Ramos (cell line): Measurements from ENCODE around the gene ZFPL1.
"Not testable (repeated sequence)": the region's sequence is repeated elsewhere in the genome, so short reads cannot be mapped to it uniquely, and the experiment has no call there.

ENCODE experiments used
- in situ Hi-C: fragments of 300-500 bp; cut with MboI; formaldehyde crosslinking; loops from one replicate; pipeline ENCODE4 v1.14.3; 2022; ENCODE audit warnings: low sequenced_read_pairs; ENCODE audit not compliant: unreplicated experiment

ZFPL1 gene

DNA sequence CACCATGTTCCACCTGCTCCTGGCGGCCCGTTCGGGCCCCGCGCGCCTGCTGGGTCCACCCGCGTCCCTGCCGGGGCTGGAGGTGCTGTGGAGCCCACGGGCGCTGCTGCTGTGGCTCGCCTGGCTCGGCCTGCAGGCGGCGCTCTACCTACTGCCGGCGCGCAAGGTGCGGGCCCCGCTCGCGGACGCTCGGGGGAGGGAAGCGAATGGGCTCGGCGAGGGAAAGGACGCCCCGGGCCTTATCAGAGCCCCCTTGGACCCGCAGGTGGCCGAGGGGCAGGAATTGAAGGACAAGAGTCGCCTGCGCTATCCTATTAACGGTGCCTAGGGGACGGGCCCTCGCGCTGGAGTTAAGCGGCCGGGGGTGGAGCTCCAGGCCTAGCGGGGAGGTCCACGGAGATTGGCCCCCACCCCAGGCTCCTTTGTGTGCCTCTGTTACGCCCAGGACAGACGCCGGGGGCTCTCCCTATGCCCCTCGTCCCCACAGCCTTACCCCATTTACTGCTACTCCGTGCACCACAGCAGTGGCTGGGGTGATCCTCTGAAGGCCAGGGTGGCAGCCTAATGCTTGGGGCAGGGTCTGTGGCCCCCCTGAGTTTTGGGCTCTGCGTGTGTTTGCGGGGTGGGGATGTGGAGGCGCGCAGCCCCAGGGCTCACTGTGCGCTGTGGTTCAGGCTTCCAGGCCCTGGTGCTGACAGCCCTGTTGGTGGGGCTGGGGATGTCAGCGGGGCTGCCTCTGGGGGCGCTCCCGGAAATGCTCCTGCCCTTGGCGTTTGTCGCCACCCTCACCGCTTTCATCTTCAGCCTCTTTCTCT, 28.7 kb downstream of the ZFPL1 start:
- in situ Hi-C loops = loop anchor here (5.0 kb wide), 2 partner anchors 70 to 265 kb away; partner anchors contain the start of gene CAPN1

GRCh38 chr11:65113361-65113756, 29.3 kb downstream of the ZFPL1 start:
- in situ Hi-C loops = loop anchor here (5.0 kb wide), 2 partner anchors 69 to 266 kb away; partner anchors contain the start of gene CAPN1

DNA sequence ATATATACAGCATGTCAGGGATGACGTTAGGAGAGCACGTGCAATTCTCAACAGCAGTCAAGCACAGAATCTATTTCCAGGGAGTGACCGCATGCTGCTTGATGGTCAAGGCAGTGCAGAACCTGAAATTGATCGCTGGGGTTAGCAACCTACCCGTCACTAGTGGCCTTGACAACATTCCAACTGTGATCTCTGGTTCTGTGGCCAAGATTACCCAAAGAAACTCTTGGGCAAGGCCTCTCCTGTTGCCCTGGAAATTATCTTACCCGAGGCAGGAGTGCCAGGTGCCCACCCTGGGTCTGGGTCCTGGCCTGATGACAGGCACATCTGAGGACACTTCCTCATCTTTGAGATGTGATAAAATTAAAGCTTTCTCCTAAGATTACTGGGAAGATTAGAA, 29.8 kb downstream of the ZFPL1 start:
- in situ Hi-C loops = loop anchor here (5.0 kb wide), 2 partner anchors 68 to 267 kb away; partner anchors contain the start of gene CAPN1

- in situ Hi-C loops = loop anchor here (5.0 kb wide), 2 partner anchors 68 to 267 kb away; partner anchors contain the start of gene CAPN1
These were observed 30.6 kb downstream of the ZFPL1 start for GRCh38 chr11:65114538-65115171.

GRCh38 chr11:65115361-65116082, 31.5 kb downstream of the ZFPL1 start:
- in situ Hi-C loops = no loop called here

- in situ Hi-C loops = no loop called here
These were observed 32.6 kb downstream of the ZFPL1 start for GRCh38 chr11:65116370-65117205.

DNA sequence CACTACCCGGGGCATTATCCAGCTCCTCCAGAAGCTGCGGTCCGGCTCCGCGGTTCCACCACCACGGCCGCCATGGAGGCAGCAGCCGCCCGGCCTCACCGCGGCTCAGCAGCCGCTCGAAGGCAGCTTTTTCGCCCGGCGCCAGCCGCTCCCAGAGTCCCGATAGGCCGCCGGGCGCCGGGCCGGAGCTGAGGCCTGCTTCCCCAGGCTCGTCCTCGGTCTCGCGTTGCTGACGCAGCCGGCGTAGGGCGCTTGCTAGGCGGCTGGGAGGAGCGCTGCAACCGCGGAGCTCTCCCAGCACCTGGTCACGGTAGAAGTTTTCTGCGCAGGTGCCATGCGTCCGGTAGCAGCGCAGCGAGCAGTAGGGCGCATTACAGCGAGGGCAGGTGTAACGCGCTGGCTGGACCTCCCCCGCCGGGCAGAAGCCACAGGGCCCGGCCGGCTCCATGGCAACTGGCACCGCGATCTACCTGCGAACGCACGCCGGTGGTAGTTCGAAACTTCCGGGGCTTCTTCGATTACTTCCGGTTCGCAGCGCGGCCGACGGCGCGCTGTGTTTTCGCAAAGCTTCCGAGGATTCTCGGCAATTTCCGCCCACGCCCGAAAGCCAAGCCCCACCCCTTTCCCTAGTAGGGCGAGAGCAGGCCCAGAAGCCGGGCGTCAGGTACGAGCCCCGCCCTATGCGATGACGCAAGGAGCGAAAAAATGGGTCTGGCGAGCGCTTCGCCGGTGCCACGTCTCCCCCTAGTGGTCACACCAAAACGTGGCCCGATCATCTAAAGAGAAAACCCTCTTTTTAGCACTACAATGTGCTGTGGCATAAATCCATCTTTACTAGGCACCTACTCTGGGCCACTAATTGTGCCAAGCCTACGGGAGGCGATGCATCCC, 33.4 kb downstream of the ZFPL1 start, which contains the start of gene ZNHIT2:
ZNHIT2 (minus strand) TSS at position 496 of the 891 bp plus-strand sequence; CDS start at position 448, 48 bp downstream.
- in situ Hi-C loops = no loop called here

- in situ Hi-C loops = no loop called here
These were observed 34.2 kb downstream of the ZFPL1 start for GRCh38 chr11:65118097-65118837.

GRCh38 chr11:65118891-65119669, 35.1 kb downstream of the ZFPL1 start:
- in situ Hi-C loops = not testable (repeated sequence)

GRCh38 chr11:65119670-65119995, 35.6 kb downstream of the ZFPL1 start:
- in situ Hi-C loops = no loop called here

- in situ Hi-C loops = no loop called here
These were observed 36.8 kb downstream of the ZFPL1 start for GRCh38 chr11:65120831-65121230.

DNA sequence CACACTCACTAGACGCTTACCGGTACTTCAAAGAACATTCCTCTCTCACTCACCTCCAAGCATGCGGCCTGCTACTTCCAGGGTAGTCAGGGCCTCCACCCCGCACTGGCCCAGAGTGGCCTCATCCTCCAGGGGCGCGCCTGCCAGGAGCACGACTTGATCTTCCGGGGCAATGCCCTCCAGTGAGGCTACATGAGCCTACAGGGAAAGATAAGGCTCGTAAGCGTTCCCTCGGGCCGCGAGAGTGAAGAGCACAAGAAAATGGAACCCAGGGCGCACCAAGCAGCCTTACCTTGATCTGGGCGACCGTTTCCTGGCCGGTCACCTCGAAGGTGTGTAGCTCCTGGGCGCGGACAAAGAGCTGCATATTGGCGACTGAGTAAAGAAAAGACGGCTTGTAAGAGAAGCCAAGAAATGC, 37.4 kb downstream of the ZFPL1 start:
- in situ Hi-C loops = no loop called here

DNA sequence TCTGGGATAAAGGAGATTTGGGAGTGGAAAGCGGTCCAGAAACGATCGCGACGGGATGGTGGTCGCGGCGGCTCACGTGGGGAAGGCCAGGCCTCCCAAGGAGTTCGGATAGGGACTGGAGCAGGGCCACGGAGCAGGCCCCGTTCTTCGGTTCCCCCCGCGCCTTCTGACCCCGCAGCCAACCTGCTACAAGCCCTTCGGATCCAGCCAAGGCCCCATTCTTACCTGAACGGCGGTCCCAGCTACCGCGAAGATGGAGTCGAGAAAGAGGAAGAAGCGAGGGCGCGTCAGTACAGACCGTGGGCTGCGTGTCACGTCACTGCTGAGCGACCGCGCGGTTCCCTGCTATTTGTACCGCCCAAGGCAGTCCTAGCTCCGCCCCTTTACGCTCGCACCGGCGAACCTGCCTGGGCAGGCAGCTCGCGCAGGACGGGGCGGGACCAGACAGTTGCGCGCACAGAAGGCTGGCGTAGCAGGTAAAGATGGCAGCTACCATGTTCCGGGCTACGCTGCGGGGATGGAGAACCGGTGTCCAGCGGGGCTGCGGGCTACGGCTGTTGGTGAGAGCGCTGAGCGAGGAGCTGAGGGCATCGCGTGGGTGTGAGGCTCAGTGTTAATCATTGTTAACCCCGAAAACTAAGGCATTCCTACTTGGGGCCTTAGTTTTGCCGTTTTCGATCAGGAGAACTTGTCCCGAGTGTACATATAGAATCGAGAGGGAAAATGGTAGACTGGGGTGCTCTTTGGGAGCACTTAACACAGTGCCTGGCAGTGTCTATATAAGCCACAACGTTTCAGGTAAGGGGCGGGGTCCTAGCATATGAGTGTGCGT, 38.1 kb downstream of the ZFPL1 start, which contains the start of the genes FAU and MRPL49:
FAU (minus strand) TSS at position 270 of the 832 bp plus-strand sequence. CDS start 321 bp downstream, outside the sequence.
MRPL49 (plus strand) TSS at position 457 of the 832 bp plus-strand sequence; CDS start at position 483, 26 bp downstream.
- in situ Hi-C loops = no loop called here

GRCh38 chr11:65124480-65125196, 40.6 kb downstream of the ZFPL1 start:
- in situ Hi-C loops = loop anchor here (25.0 kb wide), 1 partner anchor 887 kb away; the partner anchor contains the start of genes DNAJC4, FKBP2, NUDT22 and PPP1R14B
